NCI-H82 treated with DMSO at 0.1 percent for 48 hours (cell line): ENCODE results near the gene ARNT2.

ENCODE experiments used
- DNase-seq: peaks from one replicate; lab custom pipeline; 2025; ENCODE audit not compliant: unreplicated experiment; lab: John Stamatoyannopoulos, UW

Gene ARNT2

DNA sequence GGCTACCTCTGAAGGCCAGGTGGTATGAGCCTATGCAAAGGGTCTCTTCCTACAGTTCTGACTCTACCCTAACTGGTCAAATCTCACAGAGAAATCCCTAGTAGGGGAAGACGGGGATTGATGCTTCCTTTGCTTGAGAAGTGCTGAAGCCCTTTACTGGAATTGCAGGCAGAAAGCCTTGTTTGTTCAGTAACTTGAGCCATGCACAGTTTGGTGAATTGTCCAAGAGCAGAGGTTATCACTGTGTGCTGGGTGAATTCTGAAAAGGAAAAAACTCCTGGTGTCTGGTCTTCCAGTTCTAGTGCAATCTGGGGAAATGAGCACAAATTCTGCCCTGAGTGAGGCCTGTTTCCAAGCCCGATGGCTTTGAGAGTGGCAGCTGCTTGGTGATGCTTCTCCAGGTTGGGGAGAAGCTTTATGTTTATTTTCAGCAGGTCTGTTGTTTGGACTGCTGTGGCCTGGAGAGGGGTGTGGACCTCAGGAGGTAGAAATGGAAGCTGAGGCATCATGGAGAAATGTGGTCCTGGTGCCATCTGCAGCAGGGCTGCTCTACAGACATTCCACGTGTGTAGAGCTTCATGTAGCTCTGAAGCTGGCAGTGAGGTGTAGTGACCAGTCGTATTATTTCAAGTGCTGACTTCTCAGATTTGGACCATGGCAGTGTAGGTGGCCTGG, 60.9 kb downstream of the ARNT2 start:
- no peak for DNase-seq

DNA sequence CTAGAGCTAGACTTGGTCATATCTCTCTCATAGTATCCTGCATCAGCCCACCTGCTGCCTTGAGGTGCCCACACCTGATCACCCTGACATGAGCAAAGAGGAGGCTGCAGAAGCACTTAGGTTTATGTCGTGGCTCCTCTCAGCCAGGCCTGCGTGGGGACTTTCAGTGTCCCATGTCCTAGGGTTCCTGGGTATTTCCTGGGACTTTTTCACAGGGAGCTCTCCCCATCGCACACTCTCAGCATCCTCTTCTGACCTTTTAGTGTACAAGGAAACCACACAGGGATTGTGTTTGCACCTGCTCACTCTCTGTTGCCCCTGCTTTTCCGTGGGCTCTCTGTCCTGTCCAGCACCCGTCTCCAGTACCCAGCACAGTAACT, 61.4 kb downstream of the ARNT2 start:
- DNase-seq, result no peak

DNA sequence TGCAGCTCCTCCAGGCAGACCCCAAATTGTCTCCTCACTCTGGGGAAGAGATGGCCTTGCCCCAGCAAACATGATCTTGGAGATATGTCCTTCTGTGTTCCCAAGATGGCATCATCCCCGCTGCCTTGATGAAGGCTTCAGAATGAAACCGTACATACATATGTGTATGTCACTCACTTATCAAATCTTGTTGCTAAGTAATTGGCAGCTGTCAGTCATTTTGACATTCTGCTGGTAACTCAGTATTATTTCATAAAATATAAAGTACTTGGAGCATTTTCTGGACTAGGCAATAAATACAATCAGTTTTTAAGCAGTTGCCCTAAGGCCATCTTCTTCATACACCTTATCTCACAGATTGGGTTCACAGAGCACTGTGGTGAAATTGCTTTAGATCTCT, 62.4 kb downstream of the ARNT2 start:
- DNase-seq, result no peak

DNA sequence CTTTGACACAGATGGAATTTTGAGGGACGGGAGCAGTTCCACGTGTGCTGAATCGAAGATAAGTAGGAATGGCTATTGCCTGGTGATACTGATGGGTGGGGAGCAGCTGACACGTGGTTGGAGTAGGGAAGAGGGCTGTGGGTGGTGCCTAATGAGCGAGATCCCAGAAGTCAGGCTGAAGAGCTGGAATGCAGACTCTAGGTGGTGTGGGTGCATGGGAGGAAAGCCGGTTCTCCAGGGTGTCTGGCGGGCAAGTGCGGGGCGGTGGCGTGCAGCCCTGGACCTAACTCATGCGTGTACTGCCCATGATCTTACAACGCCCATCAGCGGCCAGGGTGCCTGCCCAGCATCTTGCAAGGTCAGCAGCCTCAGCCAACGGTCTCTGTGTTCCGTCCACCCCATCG, 63.1 kb downstream of the ARNT2 start:
- DNase-seq, result no peak

DNA sequence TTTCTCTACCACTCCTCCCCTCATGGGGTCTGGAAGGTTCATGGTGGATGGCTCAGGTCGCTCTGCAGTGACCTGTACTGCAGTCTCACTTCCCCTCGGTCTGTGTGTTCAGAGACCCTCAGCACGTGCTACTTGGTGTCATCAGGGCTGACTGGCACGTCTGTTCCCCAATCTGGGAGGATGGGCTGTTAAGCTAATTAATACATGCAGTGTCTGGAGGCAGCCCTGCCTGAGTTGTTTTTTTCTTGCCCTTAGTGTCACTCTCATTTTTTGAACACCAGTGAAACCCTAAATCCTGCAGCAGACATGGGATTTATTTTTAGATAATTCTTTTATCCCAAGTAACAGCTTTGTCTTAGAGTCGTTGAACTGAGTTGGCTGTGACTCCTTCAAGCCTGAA, 64.6 kb downstream of the ARNT2 start:
- DNase-seq, result peak; percentile 81

DNA sequence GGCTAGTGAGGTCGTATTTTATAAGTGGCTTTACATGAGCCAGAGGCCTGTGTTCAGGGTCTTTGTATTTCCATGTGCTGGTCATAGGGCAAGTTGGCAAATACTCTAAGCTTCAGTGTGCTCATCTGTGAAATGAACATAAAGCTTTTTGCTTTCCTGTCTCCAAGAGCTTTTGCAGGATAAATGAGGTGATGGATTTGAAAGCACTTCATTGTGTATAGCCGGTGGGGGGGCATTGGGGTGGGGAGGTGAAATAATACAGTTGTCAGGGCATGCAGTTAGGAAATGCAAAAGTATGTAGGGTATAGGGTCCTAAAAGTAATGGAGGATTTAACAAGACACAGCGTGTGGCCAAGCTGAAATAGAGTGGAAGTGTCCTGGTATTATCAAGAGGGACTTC, 67.7 kb downstream of the ARNT2 start:
- DNase-seq, result no peak

DNA sequence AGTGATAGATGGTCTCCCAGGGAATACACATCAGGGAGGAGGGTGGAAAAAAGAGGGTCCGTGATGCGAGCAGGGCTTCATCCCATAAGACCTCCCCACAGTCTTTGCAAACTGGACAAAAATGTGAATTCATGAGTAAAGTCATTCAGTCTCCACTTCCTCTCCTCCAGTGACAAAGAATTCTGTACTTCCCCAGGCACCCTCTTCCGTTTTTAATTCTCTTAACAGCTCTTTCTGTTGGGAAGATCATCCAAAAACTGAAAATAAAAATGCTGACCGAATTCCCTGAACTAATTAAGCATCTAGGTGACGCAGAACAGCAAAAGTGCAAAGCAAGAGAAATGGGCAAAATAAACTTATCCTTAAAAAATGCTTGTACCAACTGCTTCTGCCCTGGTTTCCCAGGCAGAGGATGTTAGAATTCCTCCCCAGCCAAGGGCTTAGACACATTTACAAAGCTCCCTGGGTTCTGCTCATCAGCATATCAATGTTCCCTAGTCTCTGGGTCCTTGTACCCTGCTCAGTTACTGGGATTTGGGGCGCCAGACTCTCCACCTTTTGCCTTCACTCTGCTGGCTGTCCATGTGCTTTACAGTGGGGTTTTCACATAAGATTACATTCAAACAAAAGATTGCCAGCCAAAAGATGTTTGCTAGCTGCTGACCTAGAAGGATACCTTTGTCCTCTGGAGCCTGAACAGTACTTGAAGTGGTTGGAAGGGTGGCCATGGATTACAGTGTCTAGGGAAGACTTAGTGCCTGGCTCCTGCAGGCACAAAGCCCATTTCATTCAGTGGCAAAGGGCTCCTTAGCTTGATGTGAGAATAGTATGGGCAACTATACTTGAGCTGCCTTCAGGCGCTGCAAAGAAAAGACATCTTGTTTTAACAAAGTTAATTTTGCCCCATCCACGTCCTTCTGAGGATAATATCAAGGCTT, 69.4 kb downstream of the ARNT2 start:
- DNase-seq, result no peak

DNA sequence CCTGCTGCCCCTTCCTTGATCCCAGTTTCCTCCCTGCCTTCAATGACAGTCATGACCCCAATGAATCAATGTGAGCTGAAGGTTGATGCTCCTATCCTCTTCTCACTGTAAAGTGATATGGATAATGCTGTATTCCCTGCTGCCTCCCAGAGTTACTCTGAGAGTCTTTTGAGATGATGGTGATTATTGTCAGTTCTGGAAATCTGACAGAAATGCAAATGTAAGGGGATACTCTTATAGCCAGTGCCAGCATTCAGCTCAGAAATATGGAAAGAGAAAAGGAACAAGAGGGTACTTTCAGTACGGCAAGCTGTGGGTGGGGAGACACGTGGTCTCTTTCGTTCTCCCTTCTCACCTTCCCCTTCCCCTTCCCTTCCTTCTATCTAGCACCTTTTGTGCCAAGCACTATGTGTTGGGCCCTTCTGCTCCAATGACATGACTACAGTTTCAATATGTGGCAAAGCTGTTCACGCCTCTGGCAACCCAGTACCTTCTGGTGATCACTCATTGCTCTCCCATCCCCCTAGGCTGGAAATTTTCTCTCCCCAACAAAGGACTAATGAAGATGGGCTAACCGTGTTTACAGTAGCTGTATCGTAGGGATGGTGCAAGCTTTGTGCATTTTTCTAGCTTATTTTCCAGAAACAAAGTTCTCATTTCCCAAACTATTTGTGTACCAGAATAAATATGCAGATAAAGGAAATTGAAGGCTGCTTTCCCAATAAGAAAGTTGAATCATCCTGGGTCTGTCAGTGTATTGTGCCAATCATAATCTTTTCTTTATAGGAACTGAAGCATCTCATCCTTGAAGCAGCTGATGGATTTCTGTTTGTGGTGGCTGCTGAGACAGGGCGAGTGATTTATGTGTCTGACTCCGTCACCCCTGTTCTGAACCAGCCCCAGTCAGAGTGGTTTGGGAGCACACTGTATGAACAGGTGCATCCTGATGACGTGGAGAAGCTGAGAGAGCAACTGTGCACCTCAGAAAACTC, 70.3 kb downstream of the ARNT2 start:
- no peak for DNase-seq

DNA sequence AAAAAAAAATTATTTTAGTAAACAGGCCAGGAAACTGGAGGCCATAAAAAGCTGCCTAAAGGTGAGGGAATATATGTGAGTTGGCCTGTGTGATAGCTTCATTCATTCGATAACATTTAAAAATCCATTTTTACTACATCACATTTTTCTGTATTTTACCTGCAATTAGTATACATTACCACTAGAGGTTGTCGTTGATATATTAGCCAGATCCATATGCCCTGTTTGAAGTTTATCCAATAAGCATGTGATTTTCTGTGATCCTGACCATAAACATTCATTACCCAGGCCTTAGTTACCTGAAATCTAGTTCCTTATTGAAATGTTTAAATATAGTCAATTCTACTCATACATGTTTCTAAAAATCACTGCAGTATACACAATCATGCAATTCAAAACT, 71.4 kb downstream of the ARNT2 start:
- DNase-seq, result no peak

DNA sequence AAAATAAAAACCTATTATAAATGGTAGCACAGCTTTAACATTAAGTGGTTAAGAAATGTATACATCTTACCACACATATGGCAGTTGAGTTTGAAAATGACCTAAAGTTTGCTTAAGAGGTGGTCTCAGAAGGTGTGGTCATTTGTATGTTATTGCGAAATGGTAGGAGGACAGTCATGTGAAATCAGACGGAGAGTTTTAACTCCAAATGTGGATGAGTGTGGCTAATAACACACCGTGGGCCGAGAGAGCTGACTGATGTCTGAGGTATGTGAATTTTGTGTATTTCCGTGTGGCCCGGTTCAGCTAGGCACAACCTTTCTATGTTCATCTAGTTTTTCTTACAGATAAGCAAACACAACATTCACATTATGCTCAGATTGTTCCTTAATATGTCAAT, 71.9 kb downstream of the ARNT2 start:
- no peak for DNase-seq

DNA sequence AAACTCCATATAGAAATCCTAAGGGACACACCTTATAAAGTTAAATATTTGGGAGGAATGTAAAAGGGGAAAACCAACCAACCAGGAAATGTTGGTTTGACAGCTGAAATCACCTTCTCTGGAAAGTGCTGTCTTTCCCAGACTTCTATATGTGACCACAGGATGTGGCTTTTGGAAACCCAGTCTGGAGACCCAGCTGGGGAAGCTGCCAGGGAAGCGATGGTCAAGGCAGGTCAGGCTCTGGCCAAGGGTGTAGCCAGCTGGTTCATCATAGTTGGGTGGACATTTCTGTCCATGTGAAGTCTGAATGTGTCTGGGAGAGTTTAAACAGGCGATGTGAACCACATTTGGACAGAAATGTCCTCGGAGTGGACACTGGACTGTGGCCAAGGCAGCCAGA, 73.9 kb downstream of the ARNT2 start:
- no peak for DNase-seq

DNA sequence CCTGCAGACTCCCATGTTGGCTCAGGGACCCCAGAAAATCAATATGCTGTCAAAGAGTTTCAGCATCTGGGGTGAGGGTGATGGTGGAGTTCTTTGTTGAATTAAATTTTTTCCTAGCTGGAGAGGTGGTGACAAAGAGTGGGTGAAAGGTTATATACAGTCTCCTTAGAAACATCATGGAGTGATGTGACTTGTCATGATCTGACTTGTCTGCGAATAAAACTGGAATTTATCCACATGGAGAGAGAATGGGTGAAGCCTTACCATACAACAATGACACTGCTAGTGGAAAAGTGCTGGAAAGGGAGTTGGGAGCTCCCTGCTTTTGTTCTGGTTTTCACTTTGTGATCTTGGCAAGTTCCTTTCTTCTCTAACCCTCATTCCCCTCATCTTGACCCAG, 75.0 kb downstream of the ARNT2 start:
- no peak for DNase-seq

DNA sequence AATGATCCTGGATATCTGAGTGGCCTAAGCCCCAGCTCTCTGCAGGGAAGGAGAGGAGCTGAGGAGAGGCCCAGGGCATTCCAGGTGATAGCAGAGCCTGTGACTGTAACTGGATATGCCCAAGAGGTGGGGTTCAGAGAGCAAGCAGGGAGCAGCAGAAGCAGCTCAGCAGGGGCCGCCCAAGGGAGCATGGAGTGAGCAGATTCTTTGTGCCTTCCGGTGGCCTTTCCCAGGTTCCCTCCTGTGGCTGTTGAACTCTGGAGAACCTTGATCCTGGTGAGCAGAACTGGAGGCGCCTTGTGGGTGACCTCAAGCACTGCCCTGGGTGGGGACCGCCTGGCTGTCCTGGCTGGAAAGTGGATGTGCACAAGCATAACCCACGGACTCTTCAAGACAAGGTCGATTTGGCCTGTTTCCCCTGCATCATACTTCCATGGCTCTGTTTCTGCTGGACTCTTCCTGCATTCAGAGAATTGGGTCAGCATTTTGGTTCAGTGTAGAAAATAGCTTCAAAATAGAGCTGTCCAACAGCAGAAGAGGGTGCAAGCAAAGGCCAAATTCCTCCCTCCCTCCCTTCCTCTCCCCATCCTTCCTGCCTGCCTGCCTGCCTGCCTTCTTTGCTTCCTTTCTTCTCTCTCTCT, 76.1 kb downstream of the ARNT2 start:
- no peak for DNase-seq

DNA sequence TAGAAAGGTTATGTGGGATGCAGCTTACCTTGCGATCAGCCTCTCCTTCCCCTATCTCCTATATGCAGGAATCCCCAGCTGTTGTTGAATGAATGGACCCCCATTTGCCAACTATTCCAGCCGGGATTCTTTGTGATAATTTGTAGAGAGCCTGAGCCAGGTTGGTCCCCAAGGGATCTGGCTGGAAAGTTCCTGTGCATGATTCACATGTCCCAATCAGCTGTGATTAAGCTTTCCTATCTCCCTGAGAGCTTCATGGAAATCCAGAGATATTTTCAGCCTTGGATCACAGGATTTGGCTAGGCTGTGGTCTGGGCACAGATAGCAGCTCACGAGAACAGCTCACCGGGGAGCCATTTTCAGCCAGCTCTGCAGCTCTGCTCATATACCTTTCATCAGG, 76.7 kb downstream of the ARNT2 start:
- no peak for DNase-seq

DNA sequence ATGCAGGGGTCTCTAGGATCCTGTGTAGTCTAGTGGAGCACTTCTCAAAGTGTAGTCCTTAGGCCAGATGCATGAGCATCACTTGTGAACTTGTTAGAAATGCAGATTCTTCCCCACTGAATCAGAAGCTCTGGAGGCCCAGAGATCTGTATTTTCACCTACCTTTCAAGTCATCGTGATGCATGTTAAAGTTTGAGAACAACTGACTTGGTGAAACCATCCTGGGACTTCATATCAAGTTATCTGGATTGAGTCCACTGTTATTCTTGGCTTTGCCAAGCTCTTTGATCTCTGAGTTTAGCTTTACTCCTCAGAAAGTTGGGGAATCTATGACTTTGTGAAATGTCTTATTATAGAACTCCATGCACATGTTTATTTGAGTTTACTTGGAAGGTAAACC, 78.5 kb downstream of the ARNT2 start:
- no peak for DNase-seq

DNA sequence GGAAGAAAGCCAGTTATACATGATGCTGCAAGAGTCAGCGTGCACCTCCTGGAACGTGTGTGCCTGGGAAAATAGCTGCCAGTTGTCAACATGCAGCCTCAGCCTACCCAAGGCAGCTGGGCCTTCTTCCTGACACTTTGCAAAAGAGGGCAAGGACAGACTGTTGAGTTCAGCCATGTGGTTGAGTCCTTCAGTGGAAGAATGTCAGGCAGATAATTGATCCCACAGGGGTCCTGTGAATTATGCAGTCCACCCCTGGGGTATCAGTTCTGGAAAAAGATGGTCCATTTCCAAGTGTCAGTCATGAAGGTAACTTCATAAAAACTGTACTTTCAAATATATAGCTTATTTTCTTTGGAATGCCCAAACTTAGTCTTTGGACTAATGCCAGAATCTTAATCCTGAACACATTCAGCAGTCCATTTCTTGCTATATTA, 79.6 kb downstream of the ARNT2 start:
- DNase-seq, result no peak

DNA sequence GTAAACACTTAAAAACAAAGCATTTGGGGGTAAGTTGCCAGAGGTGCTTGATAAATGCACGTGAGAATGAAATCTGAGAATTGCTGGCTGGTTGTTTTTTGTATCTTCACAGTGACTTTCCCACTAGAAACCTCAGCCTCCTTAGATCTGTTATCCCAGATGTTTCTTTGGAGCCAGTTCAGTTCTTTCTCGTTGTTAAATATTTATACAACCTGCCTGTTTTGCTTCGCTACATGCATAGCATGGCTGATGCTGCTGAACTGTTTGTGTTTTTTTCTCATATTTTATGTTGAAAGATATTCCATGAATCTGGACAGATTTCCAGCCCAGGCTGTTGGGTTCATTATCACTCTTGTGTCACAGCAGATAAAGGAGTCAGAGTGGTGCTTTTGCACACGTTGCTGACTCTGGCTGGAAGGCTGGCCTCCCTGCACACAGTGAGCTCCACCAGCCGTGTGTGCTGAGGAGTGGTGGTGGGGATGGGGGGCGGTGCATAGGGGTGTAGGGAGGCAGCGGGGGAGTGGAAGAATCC, 80.2 kb downstream of the ARNT2 start:
- no peak for DNase-seq

DNA sequence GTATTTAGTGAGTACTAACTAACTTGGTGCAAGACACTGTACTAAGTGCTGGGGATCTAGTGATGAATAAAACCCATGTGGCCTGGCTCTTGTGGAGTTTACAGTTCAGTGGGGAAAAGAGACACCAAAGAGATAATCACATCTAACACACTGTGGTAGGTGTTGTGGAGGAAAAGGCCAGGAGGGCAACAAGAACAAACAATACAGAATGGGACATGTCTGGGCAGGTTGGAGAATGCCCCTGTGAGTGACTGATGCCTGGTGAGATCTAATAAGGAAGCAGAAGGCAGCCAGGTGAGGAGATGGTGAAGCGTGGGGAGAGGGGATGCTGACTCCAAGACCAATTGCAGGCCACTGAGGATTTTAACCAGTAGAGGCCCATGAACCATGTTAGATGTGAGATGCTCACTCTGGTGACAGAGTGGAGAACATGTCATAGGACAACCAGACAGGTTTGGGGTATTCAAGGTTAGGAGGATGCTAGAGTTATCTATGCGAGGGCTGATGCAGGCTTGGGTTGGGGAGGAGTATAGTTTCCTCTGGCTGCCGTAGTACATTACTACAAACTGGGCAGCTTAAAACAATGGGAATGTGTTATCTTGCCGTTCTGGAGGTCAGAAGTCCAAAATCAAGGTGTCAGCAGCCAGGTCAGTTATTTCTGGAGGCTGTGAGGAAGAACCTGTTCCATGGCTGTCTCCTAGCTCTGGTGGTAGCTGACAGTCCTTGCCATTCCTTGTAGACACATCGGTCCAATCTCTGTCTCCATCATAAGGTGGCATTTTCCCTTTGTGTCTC, 81.4 kb downstream of the ARNT2 start:
- no peak for DNase-seq

DNA sequence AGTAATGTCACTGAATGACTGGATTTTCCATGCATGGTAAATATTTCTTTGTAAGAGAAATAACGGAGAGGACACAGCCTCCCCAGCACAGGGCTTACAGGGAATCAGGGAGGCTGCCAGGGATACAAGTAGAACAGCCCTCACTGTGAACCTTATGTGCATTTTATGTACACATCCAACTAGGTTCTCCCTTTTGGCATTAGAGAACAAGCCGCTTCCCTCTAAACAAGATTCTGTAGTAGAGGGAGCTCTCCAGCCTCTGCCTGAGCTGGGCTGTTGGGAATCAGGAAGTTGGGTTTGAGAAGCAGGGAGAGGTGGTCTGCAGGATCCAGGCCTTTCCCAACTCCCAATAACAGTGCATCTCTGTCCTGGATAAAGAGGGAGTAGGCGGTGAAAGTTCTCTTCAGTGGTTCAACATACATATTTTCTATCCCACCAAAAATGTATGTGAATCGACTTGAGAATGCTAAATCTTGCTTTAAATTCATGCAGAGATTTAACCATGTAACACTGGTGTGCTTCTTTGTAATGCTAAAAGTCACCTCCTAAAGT, 83.7 kb downstream of the ARNT2 start:
- no peak for DNase-seq
